Activated CD4-positive, alpha-beta T cell treated with anti-CD3 and anti-CD28 coated beads for 36 hours (primary cell): ENCODE data around the gene TEX12. TPM values are rescaled to one million over a fixed set of nuclear protein-coding genes. Genes with fewer than 3 reads are reported as not detected.
A peak's percentile ranks its signal among the peaks of the same experiment; 100 is the strongest.

Experiments
- ATAC-seq: fragments of 200-7000 bp; cut with Tn5 transposase; one replicate; pipeline ENCODE4 v1.10.0; 2021; ENCODE audit warnings: mild to moderate bottlenecking, moderate library complexity
- CTCF ChIA-PET: fragments of 350-600 bp; sonication (Branson Sonifier 250); formaldehyde crosslinking; loops from one replicate; lab custom pipeline; 2021; ENCODE audit warnings: antibody characterized with exemption; lab: Charles Lee
- POLR2A ChIA-PET: fragments of 350-600 bp; sonication (Branson Sonifier 250); formaldehyde crosslinking; loops from one replicate; lab custom pipeline; 2021; ENCODE audit warnings: antibody characterized with exemption, inconsistent platforms; lab: Charles Lee
- DNase-seq: peaks from one replicate; pipeline ENCODE4 v3.0.0-alpha.2; 2020
- H3K27ac Mint-ChIP-seq: one replicate; pipeline ENCODE4 v1.8.0; 2021; ENCODE audit warnings: mixed read lengths
- H3K27me3 Mint-ChIP-seq: one replicate; pipeline ENCODE4 v1.8.0; 2021; ENCODE audit warnings: mixed read lengths
- H3K36me3 Mint-ChIP-seq: one replicate; pipeline ENCODE4 v1.8.0; 2021; ENCODE audit warnings: low read depth, mixed read lengths
- H3K4me1 Mint-ChIP-seq: one replicate; pipeline ENCODE4 v1.8.0; 2021; ENCODE audit warnings: mixed read lengths
- H3K4me3 Mint-ChIP-seq: one replicate; pipeline ENCODE4 v1.8.0; 2021; ENCODE audit warnings: mild to moderate bottlenecking, moderate library complexity, mixed read lengths
- H3K9me3 Mint-ChIP-seq: one replicate; pipeline ENCODE4 v1.8.0; 2021; ENCODE audit warnings: low read depth, mixed read lengths
- intact Hi-C, 2 experiments: fragments of 100-400 bp; cut with DNase I in 1 of 2; cut with micrococcal nuclease in 1 of 2; formaldehyde crosslinking; loops; one replicate each; pipeline versions ENCODE4 v1.14.2 to v1.15.1; 2022 to 2024; cut with DNase I, micrococcal nuclease
- total RNA-seq, 2 experiments: library from RNA; stranded (reverse); gene quantifications; one replicate each; pipeline ENCODE4 v1.2.3, GENCODE V29; 2021

The TEX12 gene
- total RNA-seq, 2 experiments from 2014 or later: 0.32 to 0.34 TPM

DNA sequence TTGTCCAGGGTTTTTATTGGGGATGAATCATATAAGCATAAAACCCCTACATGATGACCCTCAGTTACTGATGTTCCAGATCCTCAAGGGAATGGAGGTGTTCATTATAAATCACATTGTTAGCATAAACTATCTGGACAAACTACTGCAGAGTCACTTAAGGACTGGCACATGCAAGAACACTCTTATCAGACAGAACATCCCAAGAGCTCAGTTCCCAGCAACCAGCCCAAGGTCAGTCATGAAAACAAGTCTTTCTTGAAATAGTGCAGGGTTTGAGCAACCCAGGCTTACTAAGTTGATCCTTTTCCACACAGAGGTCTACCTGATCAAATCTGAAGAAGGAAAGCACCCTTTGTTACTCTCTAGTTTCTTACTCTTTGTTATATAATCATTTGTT lies 45.5 kb downstream of the TEX12 start:
- POLR2A ChIA-PET: no interaction called here
- H3K36me3 Mint-ChIP-seq: no peaks in the 10 kb centered on the region
- H3K4me3 Mint-ChIP-seq: no peak overlapping the region
- intact Hi-C loops: loop anchor here (10.0 kb wide), 1 partner anchor 242 kb away; no protein-coding TSS in a partner anchor
- CTCF ChIA-PET: interaction anchor here (1.2 kb wide), 1 partner anchor 8 kb away, joined by 6 read pairs; no protein-coding TSS in a partner anchor
- no peak for ATAC-seq
- no peak overlapping the region for H3K27ac Mint-ChIP-seq
- no peaks in the 10 kb centered on the region for H3K9me3 Mint-ChIP-seq
- no peak for DNase-seq
- H3K4me1 Mint-ChIP-seq: peaks cover 17% of the 10 kb centered on the region
- peaks cover 4% of the 10 kb centered on the region for H3K27me3 Mint-ChIP-seq

DNA sequence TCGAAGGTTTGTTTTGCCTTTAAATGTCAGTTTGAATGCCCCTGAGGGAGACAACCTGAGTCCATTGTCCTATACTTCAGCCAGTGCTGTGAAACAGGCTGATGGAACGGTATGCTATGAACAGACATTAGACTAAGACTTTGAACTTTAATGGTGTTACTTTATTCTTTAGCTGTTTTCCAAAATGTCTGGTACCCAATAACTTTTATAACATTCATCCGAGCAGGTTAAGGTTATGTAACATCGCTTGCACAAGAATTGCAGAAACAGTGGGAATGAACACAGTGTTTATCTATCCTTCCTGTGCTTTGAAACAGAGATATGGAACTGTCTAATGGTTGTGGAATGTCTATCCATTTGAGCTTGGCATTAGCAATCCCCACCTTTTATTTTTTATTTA lies 46.6 kb downstream of the TEX12 start:
- Mint-ChIP-seq H3K27ac (no peak overlapping the region), H3K27me3 (peaks cover 4% of the 10 kb centered on the region)
- POLR2A ChIA-PET: no interaction called here

DNA sequence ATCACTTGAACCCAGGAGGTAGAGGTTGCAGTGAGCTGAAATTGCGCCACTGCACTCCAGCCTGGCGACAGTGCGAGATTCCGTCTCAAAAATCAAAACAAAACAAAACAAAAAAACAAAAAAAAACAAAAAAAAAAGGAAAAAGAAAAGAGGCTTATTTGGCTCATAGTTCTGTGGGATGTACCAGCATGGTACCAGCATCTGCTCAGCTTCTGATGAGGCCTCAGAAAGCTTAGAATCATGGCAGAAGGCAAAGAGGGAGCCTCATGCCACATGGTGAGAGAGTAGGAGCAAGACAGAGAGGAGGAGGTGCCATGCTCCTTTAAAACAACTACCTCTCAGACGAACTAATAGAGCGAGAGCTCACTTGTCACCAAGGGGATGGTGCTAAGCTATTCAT lies 48.4 kb downstream of the TEX12 start:
- intact Hi-C loops: loop anchor here (5.0 to 10.0 kb wide), 3 partner anchors 239 to 577 kb away; no protein-coding TSS in a partner anchor
- Mint-ChIP-seq H3K36me3 (no peaks in the 10 kb centered on the region), H3K9me3 (no peaks in the 10 kb centered on the region), H3K27me3 (no peaks in the 10 kb centered on the region), H3K4me3 (no peak overlapping the region), H3K4me1 (peaks cover 17% of the 10 kb centered on the region), H3K27ac (no peak overlapping the region)
- ChIA-PET POLR2A (no interaction called here), CTCF (interaction anchor here (0.8 to 1.1 kb wide), 3 partner anchors 65 to 71 kb away, joined by 3 to 4 read pairs (median 3); no protein-coding TSS in a partner anchor)
- DNase-seq: no peak
- no peak for ATAC-seq

More for the DNA sequence above, 46.6 kb downstream of the TEX12 start:
- Mint-ChIP-seq H3K4me3 (no peak overlapping the region), H3K9me3 (no peaks in the 10 kb centered on the region), H3K4me1 (peaks cover 17% of the 10 kb centered on the region), H3K36me3 (no peaks in the 10 kb centered on the region)
- DNase-seq (no peak), ATAC-seq (no peak)
- CTCF ChIA-PET: interaction anchor here (1.2 to 1.3 kb wide), 3 partner anchors 14 to 68 kb away, joined by 3 to 9 read pairs (median 6); no protein-coding TSS in a partner anchor
- intact Hi-C loops: loop anchor here (10.0 kb wide), 1 partner anchor 241 kb away; no protein-coding TSS in a partner anchor

DNA sequence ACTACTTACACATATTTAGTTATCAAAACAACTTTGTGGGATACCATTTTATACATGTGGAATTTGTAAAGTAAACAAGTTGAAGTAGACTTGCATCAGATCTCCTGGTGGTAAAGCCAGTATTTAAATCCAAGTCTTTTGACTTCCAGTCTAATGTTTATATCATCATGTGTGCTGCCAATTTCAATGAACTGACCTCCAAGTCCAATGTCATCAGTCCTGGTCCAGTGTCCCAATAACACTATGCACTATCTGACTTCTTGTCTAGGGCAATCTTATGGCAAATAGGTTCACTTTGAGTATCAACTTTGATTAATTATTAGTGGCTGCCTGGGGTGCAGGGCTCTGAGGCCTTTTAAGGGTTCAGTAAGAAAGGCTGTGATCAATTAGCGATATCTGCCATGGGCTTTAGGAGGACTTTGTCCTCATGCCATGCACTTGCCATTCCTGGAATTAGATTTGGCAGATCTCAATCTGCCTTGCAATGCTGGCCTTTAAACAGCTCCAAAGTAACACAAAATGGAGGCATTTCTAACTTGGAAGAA lies 49.5 kb downstream of the TEX12 start:
- ATAC-seq: no peak
- no peak for DNase-seq
- H3K4me1 Mint-ChIP-seq: peaks cover 9% of the 10 kb centered on the region
- ChIA-PET POLR2A (no interaction called here), CTCF (interaction anchor here (0.6 to 8.6 kb wide), 4 partner anchors 67 to 952 kb away, joined by 3 to 191 read pairs (median 4); no protein-coding TSS in a partner anchor)
- intact Hi-C loops: loop anchor here (5.0 to 10.0 kb wide), 3 partner anchors 238 to 576 kb away; no protein-coding TSS in a partner anchor
- H3K27ac Mint-ChIP-seq: no peak overlapping the region
- no peaks in the 10 kb centered on the region for H3K9me3 Mint-ChIP-seq
- H3K4me3 Mint-ChIP-seq: no peak overlapping the region
- no peaks in the 10 kb centered on the region for H3K36me3 Mint-ChIP-seq
- H3K27me3 Mint-ChIP-seq: no peaks in the 10 kb centered on the region

DNA sequence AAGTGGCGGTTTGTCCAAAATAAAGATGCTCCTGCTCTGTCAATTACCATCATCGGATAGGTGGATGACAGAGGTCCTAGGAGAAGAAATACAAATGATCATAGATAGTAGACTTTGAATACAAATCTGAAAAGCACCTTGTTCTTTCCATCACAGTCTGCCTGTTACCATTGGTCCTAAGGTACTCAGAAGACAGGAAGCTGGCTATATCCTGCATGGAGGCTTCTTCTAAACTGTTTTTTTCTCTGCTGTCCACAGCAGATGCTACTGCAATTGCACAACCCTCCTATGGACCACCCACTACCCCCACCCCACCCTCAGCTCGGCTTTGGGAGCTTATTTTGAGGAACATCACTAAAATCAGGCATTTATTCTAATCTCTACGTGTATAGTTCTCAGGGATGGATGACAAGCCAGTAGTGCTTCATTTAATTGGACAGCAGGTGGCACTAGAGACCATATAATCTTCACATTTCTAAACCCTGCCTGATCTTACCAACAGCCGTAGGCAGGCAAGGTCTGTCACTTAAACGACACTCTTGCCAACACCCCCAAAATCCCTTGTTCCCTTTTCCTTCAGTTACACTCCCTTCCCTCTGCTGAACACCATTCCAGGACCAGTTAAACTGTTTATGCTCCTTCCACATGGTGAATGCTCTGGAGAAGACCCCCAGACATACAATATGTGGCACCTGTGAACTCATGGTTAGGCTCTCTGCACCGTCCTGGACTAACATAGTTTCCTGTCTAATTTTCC lies 52.5 kb downstream of the TEX12 start:
- H3K36me3 Mint-ChIP-seq: no peaks in the 10 kb centered on the region
- no peaks in the 10 kb centered on the region for H3K27me3 Mint-ChIP-seq
- POLR2A ChIA-PET: no interaction called here
- no peaks in the 10 kb centered on the region for H3K9me3 Mint-ChIP-seq
- H3K27ac Mint-ChIP-seq: no peak overlapping the region
- no peaks in the 10 kb centered on the region for H3K4me1 Mint-ChIP-seq
- peak; percentile 45 for DNase-seq
- peak; percentile 99 for ATAC-seq
- intact Hi-C loops: loop anchor here (1.0 to 10.0 kb wide), 7 partner anchors 61 to 1555 kb away; partner anchors contain the start of genes CLDN25 (in 1 of the 2) and ZW10 (in 1 of the 2)
- CTCF ChIA-PET: interaction anchor here (0.6 to 8.6 kb wide), 21 partner anchors 8 to 1632 kb away, joined by 3 to 191 read pairs (median 4); partner anchors contain the start of gene C11orf52
- no peak overlapping the region for H3K4me3 Mint-ChIP-seq

DNA sequence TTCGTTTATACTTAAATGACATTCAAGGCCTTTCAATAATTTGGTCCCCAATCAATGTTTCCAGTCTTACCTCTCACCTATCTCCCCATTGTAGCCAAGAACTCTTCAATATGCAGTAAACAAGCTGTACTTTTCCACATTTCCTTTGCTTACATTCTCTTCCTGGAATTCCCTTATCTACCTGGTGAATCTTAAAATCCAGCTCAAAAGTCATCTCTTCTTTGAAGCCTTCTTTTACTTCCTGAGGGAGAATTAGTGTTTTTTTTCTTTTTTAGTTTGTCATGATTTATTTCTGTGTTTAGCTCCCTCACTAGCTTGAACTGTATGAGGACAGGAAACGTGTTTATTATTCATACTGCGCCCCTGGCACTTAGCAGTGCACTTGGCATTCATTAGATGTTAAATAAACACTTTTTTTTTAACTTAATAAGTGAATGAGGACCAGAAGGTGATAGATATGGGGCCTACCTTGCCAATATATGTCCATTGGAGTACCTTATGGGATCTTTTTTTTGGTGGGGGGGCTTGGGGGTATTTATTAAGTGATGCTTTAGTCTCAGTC lies 54.2 kb downstream of the TEX12 start:
- H3K27ac Mint-ChIP-seq: no peak overlapping the region
- ChIA-PET POLR2A (no interaction called here), CTCF (interaction anchor here (0.8 to 8.6 kb wide), 9 partner anchors 9 to 1068 kb away, joined by 3 to 191 read pairs (median 4); no protein-coding TSS in a partner anchor)
- no peaks in the 10 kb centered on the region for H3K36me3 Mint-ChIP-seq
- H3K4me1 Mint-ChIP-seq: no peaks in the 10 kb centered on the region
- intact Hi-C loops: loop anchor here in 1 of 2 experiments (10.0 kb wide), 1 partner anchor 1553 kb away; the partner anchor contains the start of genes CLDN25 and ZW10
- no peak overlapping the region for H3K4me3 Mint-ChIP-seq
- H3K27me3 Mint-ChIP-seq: no peaks in the 10 kb centered on the region
- no peaks in the 10 kb centered on the region for H3K9me3 Mint-ChIP-seq
- DNase-seq: no peak
- ATAC-seq: no peak

Other genes starting within 250 kb of the TEX12 start
- not detected for gene C11orf52, start 248.5 kb upstream of the TEX12 start, total RNA-seq
- gene DIXDC1, start 230.0 kb upstream of the TEX12 start, total RNA-seq: 10 to 100 TPM in 1 of 2 experiments, 1 to 10 TPM in 1; 10.0 to 14.0 TPM
- gene DLAT, start 142.0 kb upstream of the TEX12 start, total RNA-seq: 10 to 100 TPM; 47.8 to 49.1 TPM
- under 1 TPM; 0.57 to 0.61 TPM for gene PIH1D2, start 93.4 kb upstream of the TEX12 start, total RNA-seq
- 10 to 100 TPM; 23.7 to 45.3 TPM for gene NKAPD1, start 93.1 kb upstream of the TEX12 start, total RNA-seq
- gene TIMM8B, start 80.6 kb upstream of the TEX12 start, total RNA-seq: 10 to 100 TPM; 50.5 to 52.6 TPM
- 10 to 100 TPM; 79.8 to 84.9 TPM for gene SDHD, start 80.5 kb upstream of the TEX12 start, total RNA-seq
- gene IL18, start 3.3 kb upstream of the TEX12 start, total RNA-seq: not detected
- under 1 TPM; 0.63 to 0.75 TPM for gene BCO2, start 8.1 kb downstream of the TEX12 start, total RNA-seq
- gene PTS, start 59.1 kb downstream of the TEX12 start, total RNA-seq: 10 to 100 TPM; 17.4 to 23.8 TPM
- not detected for gene PLET1, start 93.5 kb downstream of the TEX12 start, total RNA-seq